SW 1271 (cell line): Measurements from ENCODE around the gene ZNF77.
A peak's percentile ranks its signal among the peaks of the same experiment; 100 is the strongest.
"Not testable (repeated sequence)": the region's sequence is repeated elsewhere in the genome, so short reads cannot be mapped to it uniquely, and the experiment has no call there.

Experiments used
- DNase-seq, 2 experiments: peaks; one replicate each; lab custom pipeline; 2025; lab: John Stamatoyannopoulos, UW

ZNF77 gene

GRCh38 chr19:2970201-2970835 lies 25.5 kb upstream of the ZNF77 start:
- DNase-seq, result no peak

DNA sequence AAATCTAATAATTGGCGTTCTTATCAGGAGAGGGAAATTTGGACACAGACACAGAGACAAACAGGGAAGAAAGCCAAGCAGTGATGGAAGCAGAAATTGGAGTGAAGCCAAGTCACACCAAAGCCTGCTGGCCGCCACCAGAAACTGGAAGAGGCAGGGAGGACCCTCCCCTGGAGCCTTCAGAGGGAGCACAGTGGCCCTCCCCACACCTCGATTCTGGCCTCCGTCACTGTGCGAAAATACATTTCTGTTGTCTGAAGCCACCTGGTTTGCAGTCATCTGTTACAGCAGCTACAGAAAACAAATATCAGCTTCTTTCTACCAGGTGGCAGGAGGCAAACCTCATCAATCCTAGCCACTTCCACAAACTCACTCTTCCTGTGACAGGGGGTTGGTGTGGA lies 24.3 kb upstream of the ZNF77 start:
- DNase-seq, result no peak

- DNase-seq, result no peak
Observed at GRCh38 chr19:2967972-2968371, 23.2 kb upstream of the ZNF77 start.

DNA sequence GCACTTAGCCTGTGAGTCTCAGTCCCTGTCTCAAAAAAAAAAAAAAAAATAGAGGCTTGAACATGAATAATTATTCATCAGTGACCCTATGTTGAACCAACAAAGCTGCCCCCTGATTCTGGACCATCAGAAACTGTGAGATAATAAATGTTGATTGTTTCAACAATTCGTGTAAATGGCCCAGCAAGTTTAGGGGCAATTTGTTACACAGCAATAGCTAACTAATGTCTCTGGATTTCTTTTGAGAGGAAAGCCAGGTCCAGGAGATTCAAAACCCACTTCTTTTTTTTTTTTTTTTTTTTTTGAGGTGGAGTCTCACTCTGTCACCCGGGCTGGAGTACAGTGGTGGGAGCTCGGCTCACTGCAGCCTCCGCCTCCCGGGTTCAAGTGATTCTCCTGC lies 20.1 kb upstream of the ZNF77 start:
- DNase-seq, result no peak

GRCh38 chr19:2963631-2964030 lies 18.9 kb upstream of the ZNF77 start:
- DNase-seq, result not testable (repeated sequence)

DNA sequence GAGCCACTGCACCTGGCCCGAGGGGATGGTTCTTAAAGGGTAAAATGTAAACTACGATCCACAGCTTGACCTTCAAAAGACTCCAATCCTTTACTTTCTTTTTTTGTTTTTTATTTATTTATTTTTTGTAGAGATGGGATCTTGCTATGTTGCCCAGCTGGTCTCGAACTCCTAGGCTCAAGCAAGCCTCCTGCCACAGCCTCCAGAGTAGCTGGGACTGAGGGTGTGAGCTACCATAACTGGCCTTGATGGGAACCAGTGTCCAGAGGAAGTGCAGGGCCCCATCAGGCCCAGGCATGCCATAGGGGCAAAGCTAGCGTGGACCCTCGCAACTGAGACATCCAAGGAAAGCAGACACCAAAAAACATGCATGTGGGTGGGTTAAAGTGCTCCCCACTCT lies 18.4 kb upstream of the ZNF77 start:
- no peak for DNase-seq

DNA sequence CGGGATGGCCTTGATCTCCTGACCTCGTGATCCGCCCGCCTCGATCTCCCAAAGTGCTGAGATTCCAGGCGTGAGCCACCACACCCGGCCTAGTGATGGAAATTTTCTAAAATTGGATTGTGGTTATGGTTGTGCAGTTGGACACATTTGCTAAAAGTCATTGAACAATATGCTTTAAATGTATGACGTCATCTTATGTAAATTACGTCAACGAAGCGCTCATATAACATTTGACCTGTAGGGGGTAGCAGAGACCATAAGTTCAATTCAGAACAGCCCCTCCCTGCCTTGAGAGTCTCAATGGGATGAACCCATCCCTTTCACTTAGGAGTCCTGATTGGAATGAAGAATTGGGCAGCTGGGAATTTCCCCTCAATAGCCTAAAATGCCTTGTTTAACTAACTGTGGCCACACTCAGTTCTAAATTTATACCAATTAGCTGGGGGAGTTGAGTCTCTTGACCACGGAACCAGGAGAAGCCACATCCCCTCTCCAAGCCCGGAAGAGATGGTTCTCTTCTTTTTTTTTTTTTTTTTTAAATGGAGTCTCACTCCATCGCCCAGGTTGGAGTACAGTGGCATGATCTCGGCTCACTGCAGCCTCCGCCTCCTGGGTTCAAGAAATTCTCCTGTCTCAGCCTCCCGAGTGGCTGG lies 17.4 kb upstream of the ZNF77 start:
- peak in 1 of 2 experiments; percentile 58 for DNase-seq

GRCh38 chr19:2960120-2960519 lies 15.3 kb upstream of the ZNF77 start:
- DNase-seq, result no peak

- no peak for DNase-seq
Observed at GRCh38 chr19:2957160-2957559, 12.4 kb upstream of the ZNF77 start.

GRCh38 chr19:2952953-2953481 lies 8.2 kb upstream of the ZNF77 start:
- DNase-seq, result no peak

GRCh38 chr19:2950286-2951124 lies 5.7 kb upstream of the ZNF77 start:
- peak; percentile 92 to 99 for DNase-seq

DNA sequence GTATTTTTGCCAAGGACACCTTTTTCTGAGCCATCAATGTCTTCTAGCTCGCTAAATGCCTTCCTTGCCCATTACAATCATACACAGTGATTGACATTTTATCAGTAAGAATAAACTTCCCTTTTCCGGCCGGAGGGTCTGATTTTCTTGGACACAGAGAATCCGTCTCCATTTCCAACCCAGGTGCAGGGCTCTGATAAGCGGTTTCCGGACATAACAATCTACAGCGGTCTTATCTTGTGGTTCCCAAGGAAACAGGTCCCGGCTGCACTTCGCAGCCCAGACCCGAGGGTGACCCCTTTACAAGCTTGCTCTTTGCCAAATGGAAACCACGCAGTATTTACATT lies 5.1 kb upstream of the ZNF77 start:
- peak; percentile 46 to 75 for DNase-seq

GRCh38 chr19:2945575-2946184 lies 909 bp upstream of the ZNF77 start:
- DNase-seq, result no peak

DNA sequence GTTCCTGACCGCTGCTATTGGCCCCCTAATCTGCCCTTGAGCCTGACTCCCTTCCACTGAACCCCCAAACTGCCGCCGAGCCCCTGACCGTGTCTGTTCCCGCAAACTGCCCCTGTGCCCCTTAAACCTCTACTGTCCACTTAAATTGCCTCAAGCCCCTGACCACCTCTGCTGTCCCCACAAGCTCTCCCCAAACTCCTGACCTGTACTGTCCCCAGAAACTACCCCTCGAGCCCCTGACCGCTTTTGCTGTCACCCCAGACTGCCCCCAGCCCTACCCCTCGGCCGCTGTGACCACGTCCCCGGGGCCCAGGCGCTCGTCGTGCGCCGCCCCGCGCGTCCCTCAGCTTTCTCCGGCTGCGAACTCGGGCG lies 382 bp downstream of the ZNF77 start:
- no peak for DNase-seq

DNA sequence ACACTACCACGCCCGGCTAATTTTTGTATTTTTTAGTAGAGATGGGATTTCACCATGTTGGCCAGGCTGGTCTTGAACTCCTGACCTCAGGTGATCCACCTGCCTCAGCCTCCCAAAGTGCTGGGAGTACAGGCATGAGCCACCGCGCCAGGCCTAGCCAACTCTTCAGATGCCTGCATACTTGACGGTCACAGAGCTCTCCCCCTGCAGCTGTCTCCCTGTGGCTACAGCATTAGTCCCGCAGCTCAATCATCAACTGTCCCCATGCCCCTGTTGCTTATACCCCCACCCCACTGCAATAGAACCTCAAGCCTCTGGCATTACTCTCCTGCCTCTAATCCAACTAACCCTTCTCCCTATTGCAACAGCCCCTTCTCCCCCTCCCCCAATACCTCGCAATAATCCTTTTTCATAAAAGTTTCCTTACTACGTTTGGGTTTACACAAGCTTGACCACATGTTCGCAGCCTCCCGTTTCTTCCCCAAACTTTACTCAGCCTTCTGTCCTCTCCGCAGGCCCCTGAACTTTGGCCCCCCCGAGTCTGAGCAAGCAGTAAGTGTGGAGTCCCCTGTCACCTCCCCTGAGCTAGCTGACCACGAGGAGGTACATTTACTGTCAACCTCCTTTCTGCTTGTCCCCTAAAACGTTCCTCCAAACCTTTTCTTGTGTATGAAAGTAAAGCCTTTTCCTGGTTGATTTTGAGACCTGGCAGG lies 1.7 kb downstream of the ZNF77 start:
- DNase-seq, result no peak

DNA sequence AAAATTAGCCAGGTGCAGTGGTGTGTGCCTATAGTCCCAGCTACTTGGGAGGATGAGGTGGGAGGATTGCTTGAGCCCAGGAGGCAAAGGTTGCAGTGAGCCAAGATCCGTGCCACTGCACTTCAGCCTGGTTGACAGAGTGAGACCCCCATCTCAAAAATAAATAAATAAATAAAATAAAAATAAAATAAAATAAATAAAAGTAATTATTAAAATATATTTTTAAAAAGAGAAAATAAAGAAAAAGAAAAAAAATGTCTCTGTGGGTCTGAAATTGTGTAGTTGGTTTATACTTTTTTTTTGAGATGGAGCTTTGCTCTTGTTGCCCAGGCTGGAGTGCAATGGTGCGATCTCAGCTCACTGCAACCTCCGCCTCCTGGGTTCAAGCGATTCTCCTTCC lies 8.9 kb downstream of the ZNF77 start:
- DNase-seq, result not testable (repeated sequence)

DNA sequence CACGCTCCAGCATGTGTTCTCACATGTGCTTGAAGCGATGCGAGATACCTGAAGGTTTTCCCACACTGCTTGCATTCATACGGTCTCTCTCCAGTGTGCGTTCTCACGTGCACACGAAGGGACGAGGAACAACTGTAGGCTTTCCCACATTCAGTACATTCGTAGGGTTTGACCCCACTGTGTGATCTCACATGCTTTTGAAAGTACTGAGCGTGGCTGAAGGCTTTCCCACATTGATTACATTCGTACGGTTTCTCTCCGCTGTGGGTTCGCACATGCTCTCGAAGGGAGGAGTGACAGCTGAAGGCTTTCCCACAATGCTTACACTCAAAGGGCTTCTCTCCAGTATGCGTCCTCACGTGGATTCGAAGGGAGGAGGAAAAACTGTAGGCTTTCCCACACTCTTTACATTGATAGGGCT lies 11.3 kb downstream of the ZNF77 start:
- no peak for DNase-seq

DNA sequence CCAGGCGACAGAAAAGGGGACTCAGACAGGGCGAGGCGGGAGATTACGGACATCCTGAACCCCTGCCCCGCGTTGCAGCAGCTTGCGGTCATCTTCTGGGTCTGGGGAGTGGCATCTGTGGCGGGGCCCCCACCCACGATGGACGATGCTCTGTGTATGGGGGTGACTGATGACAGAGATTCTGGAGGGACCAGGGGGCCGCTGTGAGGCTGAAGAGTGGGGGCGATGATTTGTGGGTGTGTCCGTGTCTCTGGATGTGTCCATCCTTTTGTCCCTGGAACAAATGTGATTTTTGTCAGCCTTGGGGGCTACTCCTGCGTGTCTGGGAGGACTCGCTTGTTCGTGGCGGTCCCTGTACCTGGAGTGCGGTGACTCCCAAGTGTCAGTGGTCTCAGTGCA lies 17.7 kb downstream of the ZNF77 start:
- no peak for DNase-seq

DNA sequence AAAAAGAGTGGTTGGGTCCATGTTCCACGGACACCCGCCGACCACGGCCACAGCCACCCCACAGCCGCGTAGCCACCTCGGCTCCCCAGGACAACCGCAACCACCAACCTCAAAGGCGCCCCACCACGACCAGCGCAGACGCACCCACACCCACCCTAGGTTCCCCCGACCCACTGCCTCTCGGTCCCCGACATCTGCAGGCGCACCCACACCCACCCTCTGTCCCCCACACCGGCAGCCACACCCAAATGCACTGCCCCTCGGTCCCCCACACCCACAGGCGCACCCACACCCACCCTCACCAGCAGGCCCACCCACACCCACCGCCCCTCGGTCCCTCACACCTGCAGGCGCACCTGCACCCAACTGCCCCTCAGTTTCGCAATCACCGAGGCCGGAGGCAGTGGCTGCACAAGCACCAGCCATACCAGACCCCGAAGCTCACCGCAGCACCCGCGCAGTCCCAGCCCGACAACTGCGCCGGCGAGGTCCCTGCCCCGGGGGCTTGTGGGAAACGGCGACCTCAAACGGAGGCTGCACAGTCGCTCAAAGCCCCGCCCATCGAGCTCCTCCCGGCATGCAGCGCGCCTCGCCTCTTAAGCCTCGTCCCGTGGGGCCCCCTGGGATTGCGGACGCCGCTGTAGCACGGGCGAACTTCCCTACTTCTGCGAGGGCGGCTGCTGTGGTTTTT lies 18.3 kb downstream of the ZNF77 start:
- no peak for DNase-seq

DNA sequence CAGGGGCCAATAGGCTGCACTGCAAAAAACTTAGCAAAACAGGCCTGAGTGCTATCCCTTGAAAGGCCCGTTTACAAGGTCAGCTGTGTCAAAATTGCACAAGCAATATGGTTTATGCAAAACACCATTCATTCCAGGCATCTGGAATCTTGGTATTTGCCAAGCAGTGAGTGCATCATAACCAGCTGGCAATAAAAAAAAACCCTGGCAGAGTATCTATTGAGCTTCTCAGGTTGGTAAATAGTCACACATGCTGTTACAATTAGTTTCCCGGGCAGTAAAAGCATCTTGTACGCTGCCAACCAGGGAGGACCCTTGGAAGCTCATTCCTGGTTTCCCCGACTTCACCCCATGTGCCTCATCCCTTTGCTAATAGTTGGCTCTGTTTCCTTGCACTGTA lies 21.3 kb downstream of the ZNF77 start:
- no peak for DNase-seq

DNA sequence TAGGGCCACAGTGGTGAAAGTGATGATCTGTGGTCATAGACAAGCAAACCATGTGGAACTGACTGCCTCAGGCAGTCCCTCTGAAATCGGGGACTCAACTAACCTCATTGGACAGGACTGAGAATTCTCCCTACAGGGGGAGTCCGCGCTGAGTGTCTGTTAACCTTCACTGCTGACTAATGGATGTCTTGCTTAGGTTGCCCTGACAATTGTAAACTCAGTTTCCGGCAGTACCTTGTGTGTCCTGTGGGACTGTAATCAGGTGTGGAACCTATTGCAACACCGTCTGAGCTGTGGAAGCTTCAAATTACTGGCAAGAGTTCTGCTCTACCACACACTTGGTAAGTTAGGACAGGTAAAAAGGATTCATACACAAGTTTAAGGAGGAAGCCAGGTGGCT lies 21.8 kb downstream of the ZNF77 start:
- DNase-seq, result no peak
